IMR-90 (cell line): ENCODE data around the gene ANO10. TPM values are rescaled to one million over a fixed set of nuclear protein-coding genes. Genes with fewer than 3 reads are reported as not detected.

Experiments
- ATAC-seq: fragments of 200-7000 bp; cut with Tn5 transposase; 2 replicates; pipeline ENCODE4 v1.9.1; 2020; ENCODE audit warnings: low read depth, mild to moderate bottlenecking, moderate library complexity
- BruUV-seq: library from RNA; stranded (reverse); fragments of 400-500 nt; replicated peaks from 2 replicates; lab custom pipeline; 2021; lab: Mats Ljungman, UMichigan
- CTCF ChIA-PET: fragments of 300-600 bp; formaldehyde crosslinking; extraction: SDS; loops from one replicate; lab custom pipeline; 2021; ENCODE audit warnings: antibody characterized with exemption; lab: Yijun Ruan, JAX
- POLR2A ChIA-PET: fragments of 300-600 bp; sonication (Branson Sonifier 250); formaldehyde crosslinking; loops from one replicate; lab custom pipeline; 2022; ENCODE audit warnings: antibody characterized with exemption; ENCODE audit not compliant: unreplicated experiment; lab: Charles Lee
- DNase-seq: peaks from one replicate; pipeline ENCODE4 v3.0.0; 2013
- H2AFZ ChIP-seq: replicated peaks from 2 replicates; pipeline ENCODE3; 2013; ENCODE audit warnings: low read length, mild to moderate bottlenecking; ENCODE audit not compliant: poor library complexity
- H2AK5ac ChIP-seq: 2 replicates; pipeline ENCODE4 v1.6.1; 2013; ENCODE audit warnings: low read depth, low read length, inconsistent platforms
- H2AK9ac ChIP-seq: replicated peaks from 2 replicates; pipeline ENCODE3; 2013; ENCODE audit warnings: mild to moderate bottlenecking, low read depth, low read length, moderate library complexity; ENCODE audit not compliant: poor library complexity
- H2BK120ac ChIP-seq: 2 replicates; pipeline ENCODE4 v1.6.1; 2013; ENCODE audit warnings: low read depth, low read length, inconsistent platforms
- H2BK15ac ChIP-seq: 3 replicates; pipeline ENCODE4 v1.6.1; 2013; ENCODE audit warnings: low read depth, low read length, inconsistent platforms
- H2BK20ac ChIP-seq: 2 replicates; pipeline ENCODE4 v1.6.1; 2013; ENCODE audit warnings: low read depth, mild to moderate bottlenecking, inconsistent platforms, low read length, moderate library complexity
- H2BK5ac ChIP-seq: 2 replicates; pipeline ENCODE4 v1.6.1; 2013; ENCODE audit warnings: mild to moderate bottlenecking, low read depth, low read length, inconsistent platforms; ENCODE audit not compliant: poor library complexity, severe bottlenecking
- H3K14ac ChIP-seq: replicated peaks from 2 replicates; pipeline ENCODE4 v1.6.1; 2013; ENCODE audit warnings: low read depth, low read length, inconsistent platforms
- H3K18ac ChIP-seq: 2 replicates; pipeline ENCODE4 v1.6.1; 2013; ENCODE audit warnings: low read depth, low read length, control low read depth
- H3K23ac ChIP-seq: 2 replicates; pipeline ENCODE4 v1.6.1; 2013; ENCODE audit warnings: low read depth, low read length, inconsistent platforms
- H3K27ac ChIP-seq: 2 replicates; pipeline ENCODE4 v1.5.1; 2013; ENCODE audit warnings: mild to moderate bottlenecking, control low read depth, low read length; ENCODE audit not compliant: insufficient read depth
- H3K27me3 ChIP-seq: 2 replicates; pipeline ENCODE4 v1.6.1; 2013; ENCODE audit warnings: low read length; ENCODE audit not compliant: control insufficient read depth, insufficient read depth
- H3K36me3 ChIP-seq: 2 replicates; pipeline ENCODE4 v1.6.1; 2013; ENCODE audit warnings: low read length, mixed read lengths; ENCODE audit not compliant: control insufficient read depth, insufficient read depth
- H3K4ac ChIP-seq: 2 replicates; pipeline ENCODE4 v1.6.1; 2013; ENCODE audit warnings: low read depth, low read length, inconsistent platforms
- H3K4me1 ChIP-seq: 2 replicates; pipeline ENCODE4 v1.6.1; 2013; ENCODE audit warnings: low read length, mixed read lengths; ENCODE audit not compliant: control insufficient read depth, insufficient read depth
- H3K4me2 ChIP-seq: 2 replicates; pipeline ENCODE4 v1.6.1; 2013; ENCODE audit warnings: low read depth, mild to moderate bottlenecking, control low read depth, low read length, moderate library complexity
- H3K4me3 ChIP-seq: 2 replicates; pipeline ENCODE4 v1.5.1; 2013; ENCODE audit warnings: low read depth, mild to moderate bottlenecking, control low read depth, low read length, moderate library complexity; ENCODE audit not compliant: insufficient read depth
- H3K56ac ChIP-seq: 2 replicates; pipeline ENCODE4 v1.6.1; 2013; ENCODE audit warnings: low read length, inconsistent platforms; ENCODE audit not compliant: insufficient read depth; ENCODE audit errors: extremely low read depth
- H3K79me1 ChIP-seq, 2 experiments: 2 replicates each; pipeline ENCODE4 v1.6.1; 2013; ENCODE audit warnings: low read length in 2 of 2, inconsistent platforms in 1 of 2, low read depth in 1 of 2
- H3K9ac ChIP-seq: 2 replicates; pipeline ENCODE4 v1.6.1; 2013; ENCODE audit warnings: low read depth, low read length, control low read depth
- H3K9me1 ChIP-seq: 2 replicates; pipeline ENCODE4 v1.6.1; 2013; ENCODE audit warnings: low read length, inconsistent platforms; ENCODE audit not compliant: insufficient read depth
- H3K9me3 ChIP-seq: 2 replicates; pipeline ENCODE4 v1.6.1; 2013; ENCODE audit warnings: low read length; ENCODE audit not compliant: control insufficient read depth, insufficient read depth
- H4K20me1 ChIP-seq: 2 replicates; pipeline ENCODE4 v1.6.1; 2013; ENCODE audit warnings: low read length, inconsistent platforms; ENCODE audit not compliant: insufficient read depth
- H4K5ac ChIP-seq: 2 replicates; pipeline ENCODE4 v1.6.1; 2013; ENCODE audit warnings: mild to moderate bottlenecking, low read depth, low read length, control low read depth
- H4K8ac ChIP-seq, 2 experiments: 2 replicates each; pipeline ENCODE4 v1.6.1; 2013; ENCODE audit warnings: low read depth in 2 of 2, low read length in 2 of 2, control low read depth in 1 of 2, inconsistent platforms in 1 of 2
- H4K91ac ChIP-seq: 2 replicates; pipeline ENCODE4 v1.6.1; 2013; ENCODE audit warnings: low read depth, low read length, inconsistent platforms; ENCODE audit not compliant: insufficient read depth
- BHLHE40 ChIP-seq: fragments of 150-350 bp; IDR thresholded peaks from 2 replicates; pipeline ENCODE4 v1.6.1; 2016; ENCODE audit warnings: mild to moderate bottlenecking, low read depth, low read length
- CEBPB ChIP-seq: IDR thresholded peaks from 2 replicates; pipeline ENCODE4 v1.6.1; 2012; ENCODE audit warnings: low read depth, low read length, improper control_type of control experiment
- CHD1 ChIP-seq: IDR thresholded peaks from 2 replicates; pipeline ENCODE4 v1.6.1; 2012; ENCODE audit warnings: low read depth, low read length, improper control_type of control experiment
- CTCF ChIP-seq: conservative IDR thresholded peaks from 2 replicates; pipeline ENCODE4 v1.5.1; 2012; ENCODE audit warnings: mild to moderate bottlenecking, low read depth, low read length, improper control_type of control experiment
- ELK1 ChIP-seq: fragments of 150-350 bp; IDR thresholded peaks from 2 replicates; pipeline ENCODE4 v1.6.1; 2016; ENCODE audit warnings: low read depth, mild to moderate bottlenecking, low read length, moderate library complexity, borderline replicate concordance
- FOS ChIP-seq: fragments of 150-350 bp; IDR thresholded peaks from 2 replicates; pipeline ENCODE4 v1.6.1; 2016; ENCODE audit warnings: low read depth, low read length
- MAFK ChIP-seq: IDR thresholded peaks from 2 replicates; pipeline ENCODE4 v1.6.1; 2012; ENCODE audit warnings: low read depth, low read length, improper control_type of control experiment
- MAZ ChIP-seq: IDR thresholded peaks from 2 replicates; pipeline ENCODE4 v1.6.1; 2012; ENCODE audit warnings: low read depth, mild to moderate bottlenecking, low read length, improper control_type of control experiment, moderate library complexity, borderline replicate concordance
- MXI1 ChIP-seq: IDR thresholded peaks from 2 replicates; pipeline ENCODE4 v1.6.1; 2012; ENCODE audit warnings: low read depth, mild to moderate bottlenecking, low read length, moderate library complexity, borderline replicate concordance
- NFE2L2 ChIP-seq: fragments of 150-350 bp; IDR thresholded peaks from 2 replicates; pipeline ENCODE4 v1.6.1; 2016; ENCODE audit warnings: low read depth, mild to moderate bottlenecking, low read length
- POLR2A ChIP-seq: IDR thresholded peaks from 2 replicates; pipeline ENCODE4 v1.6.1; 2012; ENCODE audit warnings: mild to moderate bottlenecking, low read depth, low read length
- RAD21 ChIP-seq: IDR thresholded peaks from 2 replicates; pipeline ENCODE4 v1.6.1; 2012; ENCODE audit warnings: low read length, improper control_type of control experiment
- RCOR1 ChIP-seq: IDR thresholded peaks from 2 replicates; pipeline ENCODE4 v1.6.1; 2012; ENCODE audit warnings: mild to moderate bottlenecking, low read length, improper control_type of control experiment; ENCODE audit not compliant: insufficient replicate concordance
- RFX5 ChIP-seq: IDR thresholded peaks from 2 replicates; pipeline ENCODE4 v1.8.0; 2012; ENCODE audit warnings: low read depth, mild to moderate bottlenecking, low read length, moderate library complexity
- SMC3 ChIP-seq: fragments of 150-350 bp; IDR thresholded peaks from 2 replicates; pipeline ENCODE4 v1.6.1; 2016; ENCODE audit warnings: low read depth, mild to moderate bottlenecking, antibody characterized with exemption, low read length, moderate library complexity
- dilution Hi-C: fragments of 300-500 bp; cut with HindIII; formaldehyde crosslinking; loops from one replicate; pipeline ENCODE4 v1.14.3; 2018; ENCODE audit warnings: low sequenced_read_pairs; ENCODE audit not compliant: unreplicated experiment
- in situ Hi-C: fragments of 300-500 bp; cut with MboI; formaldehyde crosslinking; loops from 3 replicates; pipeline ENCODE4 v1.14.3; 2019; ENCODE audit warnings: low sequenced_read_pairs, inconsistent platforms, mixed read lengths
- intact Hi-C: fragments of 100-400 bp; cut with micrococcal nuclease; formaldehyde crosslinking; loops from 2 replicates; pipeline ENCODE4 v1.10.0; 2022
- polyA plus RNA-seq, 3 experiments: library from polyadenylated mRNA; depleted of rRNA; stranded (reverse); fragments of >200 nt; gene quantifications; 2 replicates each; pipeline ENCODE4 v1.2.3, GENCODE V29; 2012; ENCODE audit warnings: low replicate concordance in 1 of 3
- total RNA-seq: library from RNA; depleted of rRNA; stranded (reverse); fragments of >200 nt; gene quantifications from 2 replicates; pipeline ENCODE4 v1.2.3, GENCODE V29; 2012
- TF ChIP-seq, protein P1 (sequence below): fragments of 150-350 bp; IDR thresholded peaks from 2 replicates; pipeline ENCODE4 v1.6.1; 2017; ENCODE audit warnings: mild to moderate bottlenecking, antibody characterized with exemption, low read length, low read depth

The ANO10 gene
- total and polyA plus RNA-seq, 2 of the 4 experiments (the other 2 are of a cell fraction) = 28.5 to 41.6 TPM

GRCh38 chr3:43328653-43329052, 293.2 kb downstream of the ANO10 start:
- no peak overlapping the region for H2BK5ac ChIP-seq
- no peak overlapping the region for H4K5ac ChIP-seq
- ChIA-PET CTCF (no interaction called here), POLR2A (no interaction called here)
- dilution Hi-C loops (no loop called here), in situ Hi-C loops (no loop called here), intact Hi-C loops (no loop called here)
- no peak overlapping the region for H2AK5ac ChIP-seq
- H2BK15ac ChIP-seq = no peak overlapping the region
- TF ChIP-seq MXI1 (no peak), RCOR1 (no peak), CHD1 (no peak), POLR2A (no peak), NFE2L2 (no peak), MAZ (no peak), RAD21 (no peak), BHLHE40 (no peak), CTCF (no peak), SMC3 (no peak), MAFK (no peak), FOS (no peak), CEBPB (no peak), ELK1 (no peak), RFX5 (no peak)
- TF ChIP-seq, protein P1, sequence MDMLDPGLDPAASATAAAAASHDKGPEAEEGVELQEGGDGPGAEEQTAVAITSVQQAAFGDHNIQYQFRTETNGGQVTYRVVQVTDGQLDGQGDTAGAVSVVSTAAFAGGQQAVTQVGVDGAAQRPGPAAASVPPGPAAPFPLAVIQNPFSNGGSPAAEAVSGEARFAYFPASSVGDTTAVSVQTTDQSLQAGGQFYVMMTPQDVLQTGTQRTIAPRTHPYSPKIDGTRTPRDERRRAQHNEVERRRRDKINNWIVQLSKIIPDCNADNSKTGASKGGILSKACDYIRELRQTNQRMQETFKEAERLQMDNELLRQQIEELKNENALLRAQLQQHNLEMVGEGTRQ = no peak
- no peak overlapping the region for H3K4me3 ChIP-seq
- no peak overlapping the region for H3K14ac ChIP-seq
- H3K36me3 ChIP-seq = 0 out of 2 replicates have a peak, but pooled peaks cover under 1% of the 10 kb centered on the region
- no peak overlapping the region for H3K9ac ChIP-seq
- H3K27me3 ChIP-seq = no peaks in the 10 kb centered on the region
- H4K8ac ChIP-seq = no peak overlapping the region
- no peaks in the 10 kb centered on the region for H3K9me1 ChIP-seq
- H2BK20ac ChIP-seq = no peak overlapping the region
- H3K4me1 ChIP-seq = no peaks in the 10 kb centered on the region
- H2AFZ ChIP-seq = no peak overlapping the region
- H2AK9ac ChIP-seq = no peak overlapping the region
- no peaks in the 10 kb centered on the region for H3K9me3 ChIP-seq
- no peak overlapping the region for H3K18ac ChIP-seq
- H3K4ac ChIP-seq = no peak overlapping the region
- peaks cover 20% of the 10 kb centered on the region for H4K20me1 ChIP-seq
- no peak overlapping the region for H3K56ac ChIP-seq
- ATAC-seq (no peak), DNase-seq (no peak)
- H3K23ac ChIP-seq = no peak overlapping the region
- H2BK120ac ChIP-seq = no peak overlapping the region
- no TSS peak for BruUV-seq
- no peak overlapping the region for H3K27ac ChIP-seq
- H3K79me1 ChIP-seq = peaks cover 25 to 54% of the 10 kb centered on the region in 2 experiments
- no peak overlapping the region for H4K91ac ChIP-seq
- H3K4me2 ChIP-seq = no peak overlapping the region
